NCI-H1417 treated with DMSO at 0.1 percent for 48 hours (cell line): Measurements from ENCODE around the gene GPR137B.
"Not testable (repeated sequence)": the region's sequence is repeated elsewhere in the genome, so short reads cannot be mapped to it uniquely, and the experiment has no call there.

Experiments used
- DNase-seq: peaks from one replicate; lab custom pipeline; 2025; lab: John Stamatoyannopoulos, UW

Gene GPR137B

GRCh38 chr1:236161230-236161629 lies 18.9 kb downstream of the GPR137B start:
- DNase-seq = no peak

GRCh38 chr1:236161755-236162154 lies 19.4 kb downstream of the GPR137B start:
- not testable (repeated sequence) for DNase-seq

- DNase-seq = no peak
Observed at GRCh38 chr1:236163463-236164153, 21.3 kb downstream of the GPR137B start.

- no peak for DNase-seq
Observed at GRCh38 chr1:236164273-236164672, 21.9 kb downstream of the GPR137B start.

- DNase-seq = no peak
Observed at GRCh38 chr1:236165238-236165981, 23.1 kb downstream of the GPR137B start.

- DNase-seq = no peak
Observed at GRCh38 chr1:236166041-236166440, 23.7 kb downstream of the GPR137B start.

- no peak for DNase-seq
Observed at GRCh38 chr1:236167154-236167553, 24.8 kb downstream of the GPR137B start.

GRCh38 chr1:236167578-236167977 lies 25.2 kb downstream of the GPR137B start:
- no peak for DNase-seq

GRCh38 chr1:236168716-236169429 lies 26.5 kb downstream of the GPR137B start:
- no peak for DNase-seq

GRCh38 chr1:236172041-236172579 lies 29.8 kb downstream of the GPR137B start:
- no peak for DNase-seq

- no peak for DNase-seq
Observed at GRCh38 chr1:236173174-236173767, 30.9 kb downstream of the GPR137B start.

- no peak for DNase-seq
Observed at GRCh38 chr1:236175642-236176336, 33.5 kb downstream of the GPR137B start.

- DNase-seq = no peak
Observed at GRCh38 chr1:236176337-236177336, 34.3 kb downstream of the GPR137B start.

- DNase-seq = no peak
Observed at GRCh38 chr1:236179634-236180033, 37.3 kb downstream of the GPR137B start.

GRCh38 chr1:236181059-236181458 lies 38.7 kb downstream of the GPR137B start:
- DNase-seq = no peak

- no peak for DNase-seq
Observed at GRCh38 chr1:236185687-236186086, 43.3 kb downstream of the GPR137B start.

GRCh38 chr1:236186471-236186870 lies 44.1 kb downstream of the GPR137B start:
- not testable (repeated sequence) for DNase-seq

- DNase-seq = not testable (repeated sequence)
Observed at GRCh38 chr1:236188084-236188483, 45.7 kb downstream of the GPR137B start.

GRCh38 chr1:236193184-236193583 lies 50.8 kb downstream of the GPR137B start:
- DNase-seq = no peak

GRCh38 chr1:236200925-236201324 lies 58.6 kb downstream of the GPR137B start:
- DNase-seq = no peak
